OCI-LY3 (cell line): ENCODE measurements around the gene SAMD5.

Experiments used
- H2AFZ ChIP-seq: fragments of 200-600, 300-600 bp; shearing (Covaris generic); 2 replicates; pipeline ENCODE4 v1.6.0; 2014; ENCODE audit warnings: antibody characterized with exemption, low read depth, low read length
- H3K27ac ChIP-seq: fragments of 200-600, 300-600 bp; sonication (generic); 2 replicates; pipeline ENCODE4 v1.5.1; 2014; ENCODE audit warnings: mild to moderate bottlenecking, low read length, moderate library complexity, mixed read lengths
- H3K27me3 ChIP-seq: fragments of 200-600, 300-600 bp; sonication (generic); 2 replicates; pipeline ENCODE4 v1.6.1; 2014; ENCODE audit warnings: low read depth, low read length, mixed read lengths
- H3K36me3 ChIP-seq: fragments of 200-600, 300-600 bp; sonication (generic); replicated peaks from 2 replicates; pipeline ENCODE3; 2014; ENCODE audit warnings: low read depth, low read length, mixed read lengths
- H3K4me1 ChIP-seq: fragments of 300-600, 200-600 bp; sonication (generic); 2 replicates; pipeline ENCODE4 v1.6.1; 2014; ENCODE audit warnings: low read length, mixed read lengths
- H3K4me2 ChIP-seq: fragments of 200-600, 300-600 bp; sonication (generic); 2 replicates; pipeline ENCODE4 v1.6.1; 2014; ENCODE audit warnings: low read length, mixed read lengths
- H3K4me3 ChIP-seq: fragments of 300-600, 200-600 bp; sonication (generic); 2 replicates; pipeline ENCODE4 v1.5.1; 2014; ENCODE audit warnings: antibody characterized with exemption, mild to moderate bottlenecking, low read length, moderate library complexity
- H3K79me2 ChIP-seq: fragments of 300-600, 200-600 bp; shearing (Covaris generic); 2 replicates; pipeline ENCODE4 v1.6.1; 2014; ENCODE audit warnings: mild to moderate bottlenecking, low read length, mixed read lengths
- H3K9ac ChIP-seq: fragments of 300-600, 200-600 bp; shearing (Covaris generic); 2 replicates; pipeline ENCODE4 v1.6.0; 2014; ENCODE audit warnings: mild to moderate bottlenecking, low read length, moderate library complexity
- H3K9me3 ChIP-seq: fragments of 200-600, 300-600 bp; shearing (Covaris generic); 2 replicates; pipeline ENCODE4 v1.6.1; 2014; ENCODE audit warnings: low read length, mixed read lengths; ENCODE audit not compliant: insufficient read depth
- H4K20me1 ChIP-seq: fragments of 200-600, 300-600 bp; sonication (generic); 2 replicates; pipeline ENCODE4 v1.6.1; 2016; ENCODE audit warnings: low read length, mixed read lengths; ENCODE audit not compliant: insufficient read depth
- CTCF ChIP-seq: fragments of 200-600, 300-600 bp; sonication (generic); IDR thresholded peaks from 2 replicates; pipeline ENCODE4 v1.5.1; 2014; ENCODE audit warnings: antibody characterized with exemption, low read length, low read depth
- EZH2phosphoT487 ChIP-seq: fragments of 200-600 bp; shearing (Covaris generic); IDR thresholded peaks from 2 replicates; pipeline ENCODE4 v1.6.1; 2018; ENCODE audit warnings: antibody characterized with exemption, mixed run types, low read depth

The SAMD5 gene

GRCh38 chr6:147617366-147617765 is 108.9 kb downstream of the SAMD5 start:
- TF ChIP-seq EZH2phosphoT487 (no peak), CTCF (no peak)
- Histone ChIP-seq H3K79me2 (no peaks in the 10 kb centered on the region), H2AFZ (no peak overlapping the region), H3K27me3 (no peaks in the 10 kb centered on the region), H3K27ac (no peak overlapping the region), H3K4me1 (no peaks in the 10 kb centered on the region), H4K20me1 (no peaks in the 10 kb centered on the region), H3K4me2 (no peak overlapping the region), H3K36me3 (no peaks in the 10 kb centered on the region), H3K4me3 (no peak overlapping the region), H3K9ac (no peak overlapping the region), H3K9me3 (no peaks in the 10 kb centered on the region)

- no peaks in the 10 kb centered on the region for H3K79me2 ChIP-seq
- H3K4me2 ChIP-seq = no peak overlapping the region
- no peaks in the 10 kb centered on the region for H4K20me1 ChIP-seq
- H3K36me3 ChIP-seq = no peaks in the 10 kb centered on the region
- TF ChIP-seq EZH2phosphoT487 (no peak), CTCF (no peak)
- no peak overlapping the region for H2AFZ ChIP-seq
- no peak overlapping the region for H3K9ac ChIP-seq
- H3K27me3 ChIP-seq = no peaks in the 10 kb centered on the region
- H3K9me3 ChIP-seq = no peaks in the 10 kb centered on the region
- no peak overlapping the region for H3K4me3 ChIP-seq
- no peaks in the 10 kb centered on the region for H3K4me1 ChIP-seq
- no peak overlapping the region for H3K27ac ChIP-seq
Measured at GRCh38 chr6:147618457-147618856, 110.0 kb downstream of the SAMD5 start.

- no peaks in the 10 kb centered on the region for H3K9me3 ChIP-seq
- H3K27me3 ChIP-seq = no peaks in the 10 kb centered on the region
- no peaks in the 10 kb centered on the region for H4K20me1 ChIP-seq
- no peak overlapping the region for H3K4me2 ChIP-seq
- no peaks in the 10 kb centered on the region for H3K36me3 ChIP-seq
- H3K79me2 ChIP-seq = no peaks in the 10 kb centered on the region
- no peaks in the 10 kb centered on the region for H3K4me1 ChIP-seq
- no peak overlapping the region for H2AFZ ChIP-seq
- no peak overlapping the region for H3K27ac ChIP-seq
- no peak for TF ChIP-seq EZH2phosphoT487
- TF ChIP-seq CTCF = no peak
- H3K4me3 ChIP-seq = no peak overlapping the region
- no peak overlapping the region for H3K9ac ChIP-seq
Measured at GRCh38 chr6:147618927-147619326, 110.4 kb downstream of the SAMD5 start.
